GM10266 (cell line): Measurements from ENCODE around the gene KNOP1.

Experiments used
- DNase-seq: peaks from one replicate; pipeline ENCODE4 v3.0.0; 2012; ENCODE audit errors: extremely low spot score
- CTCF ChIP-seq: IDR thresholded peaks from 2 replicates; pipeline ENCODE4 v1.5.1; 2012; ENCODE audit warnings: mild to moderate bottlenecking, low read depth; ENCODE audit not compliant: control insufficient read depth, insufficient read depth; ENCODE audit errors: missing control alignments

Gene KNOP1

GRCh38 chr16:19757762-19758595 is 40.0 kb upstream of the KNOP1 start:
- DNase-seq, result no peak
- TF ChIP-seq CTCF, result no peak

- no peak for TF ChIP-seq CTCF
- no peak for DNase-seq
Observed at GRCh38 chr16:19757026-19757425, 39.0 kb upstream of the KNOP1 start.

- DNase-seq, result no peak
- TF ChIP-seq CTCF, result no peak
Observed at GRCh38 chr16:19755268-19755667, 37.2 kb upstream of the KNOP1 start.

GRCh38 chr16:19754644-19755036 is 36.6 kb upstream of the KNOP1 start:
- no peak for TF ChIP-seq CTCF
- no peak for DNase-seq

- no peak for TF ChIP-seq CTCF
Observed at GRCh38 chr16:19753815-19754643, 36.0 kb upstream of the KNOP1 start.

GRCh38 chr16:19751478-19752385 is 33.7 kb upstream of the KNOP1 start:
- TF ChIP-seq CTCF, result no peak
- no peak for DNase-seq

More at GRCh38 chr16:19753815-19754643, 36.0 kb upstream of the KNOP1 start:
- DNase-seq, result no peak
